Measurements from ENCODE around the gene BTG3.

DNA sequence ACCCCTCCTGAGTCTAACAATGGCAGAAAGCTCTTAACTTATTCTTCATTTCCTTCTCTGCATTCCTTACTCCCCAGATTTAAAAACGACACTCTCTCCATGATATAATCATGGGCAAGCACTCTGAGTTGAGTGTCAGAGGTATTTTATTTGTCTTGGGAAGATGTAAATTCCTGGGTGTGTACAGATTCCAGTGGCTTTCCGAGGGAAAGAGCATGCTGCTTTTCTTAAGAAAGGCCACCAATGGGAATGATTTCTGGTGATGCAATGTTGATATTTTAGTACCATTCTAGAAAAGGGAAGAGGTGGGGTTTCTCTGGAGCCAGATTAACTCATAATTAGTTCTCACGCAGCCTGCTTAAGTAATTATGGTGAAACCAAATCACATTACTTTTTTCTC is 47.8 kb upstream of the BTG3 start:
- TF ChIP-seq CTCF (IDR thresholded peaks at IDR 0.05) = no peak
- no peak for TF ChIP-seq POLR2A (IDR thresholded peaks at IDR 0.05)
